ENCODE measurements around the gene B9D2.

DNA sequence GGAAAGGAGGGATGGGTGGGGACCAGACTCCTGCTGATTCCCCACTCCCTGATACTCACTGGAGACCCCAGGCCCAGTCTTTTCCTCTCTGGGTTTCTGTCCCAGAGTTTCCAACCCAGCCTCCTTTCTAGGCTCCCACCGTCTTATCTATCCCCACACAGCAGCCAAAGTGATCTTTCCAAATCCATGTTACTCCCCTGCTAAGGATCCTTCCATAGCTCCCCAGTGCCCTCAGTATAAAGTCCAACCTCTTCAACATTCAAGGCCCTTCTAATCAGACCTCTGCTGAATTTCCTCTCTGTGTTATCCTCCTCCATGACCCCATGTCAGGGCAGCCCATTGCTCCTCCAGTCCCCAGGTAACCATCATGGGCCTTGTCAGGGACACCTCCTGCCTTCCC lies 8.9 kb downstream of the B9D2 start:
- TF ChIP-seq, protein P1, sequence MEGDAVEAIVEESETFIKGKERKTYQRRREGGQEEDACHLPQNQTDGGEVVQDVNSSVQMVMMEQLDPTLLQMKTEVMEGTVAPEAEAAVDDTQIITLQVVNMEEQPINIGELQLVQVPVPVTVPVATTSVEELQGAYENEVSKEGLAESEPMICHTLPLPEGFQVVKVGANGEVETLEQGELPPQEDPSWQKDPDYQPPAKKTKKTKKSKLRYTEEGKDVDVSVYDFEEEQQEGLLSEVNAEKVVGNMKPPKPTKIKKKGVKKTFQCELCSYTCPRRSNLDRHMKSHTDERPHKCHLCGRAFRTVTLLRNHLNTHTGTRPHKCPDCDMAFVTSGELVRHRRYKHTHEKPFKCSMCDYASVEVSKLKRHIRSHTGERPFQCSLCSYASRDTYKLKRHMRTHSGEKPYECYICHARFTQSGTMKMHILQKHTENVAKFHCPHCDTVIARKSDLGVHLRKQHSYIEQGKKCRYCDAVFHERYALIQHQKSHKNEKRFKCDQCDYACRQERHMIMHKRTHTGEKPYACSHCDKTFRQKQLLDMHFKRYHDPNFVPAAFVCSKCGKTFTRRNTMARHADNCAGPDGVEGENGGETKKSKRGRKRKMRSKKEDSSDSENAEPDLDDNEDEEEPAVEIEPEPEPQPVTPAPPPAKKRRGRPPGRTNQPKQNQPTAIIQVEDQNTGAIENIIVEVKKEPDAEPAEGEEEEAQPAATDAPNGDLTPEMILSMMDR (IDR thresholded peaks at IDR 0.05), result no peak
- no peak for TF ChIP-seq POLR2A (IDR thresholded peaks at IDR 0.05)
- no peak for TF ChIP-seq POLR2AphosphoS5 (IDR thresholded peaks at IDR 0.05)

Data from breast epithelium (tissue), 3 donors.